Activated T-helper 2 cell treated with anti-CD3 and anti-CD28 coated beads, Interferon-gamma antibody, Interleukin-2, Interleukin-4, amounts not matched to agents 10 μg/mL and 5 μg/mL and 100 μg/mL, durations not matched to agents 14 hours and 24 hours and 36 hours (primary cell): ENCODE measurements around the gene HOXA13. TPM values are rescaled to one million over a fixed set of nuclear protein-coding genes. Genes with fewer than 3 reads are reported as not detected.

ENCODE experiments used
- DNase-seq: peaks from one replicate; pipeline ENCODE4 v3.0.0; 2021; ENCODE audit warnings: low spot score
- H3K27ac Mint-ChIP-seq: one replicate; pipeline ENCODE4 v1.8.0; 2021; ENCODE audit warnings: mixed read lengths
- H3K27me3 Mint-ChIP-seq: one replicate; pipeline ENCODE4 v1.8.0; 2021; ENCODE audit warnings: low read depth, mixed read lengths
- H3K36me3 Mint-ChIP-seq: one replicate; pipeline ENCODE4 v1.8.0; 2021; ENCODE audit warnings: low read depth, mixed read lengths
- H3K4me1 Mint-ChIP-seq: one replicate; pipeline ENCODE4 v1.8.0; 2021; ENCODE audit warnings: low read depth, mixed read lengths
- H3K4me3 Mint-ChIP-seq: one replicate; pipeline ENCODE4 v1.8.0; 2021; ENCODE audit warnings: low read depth, mild to moderate bottlenecking, moderate library complexity, mixed read lengths
- H3K9me3 Mint-ChIP-seq: one replicate; pipeline ENCODE4 v1.8.0; 2021; ENCODE audit warnings: mixed read lengths
- intact Hi-C: fragments of 100-400 bp; cut with micrococcal nuclease; formaldehyde crosslinking; loops from one replicate; pipeline ENCODE4 v1.15.1; 2023
- total RNA-seq: library from RNA; stranded (reverse); gene quantifications from 2 replicates; pipeline ENCODE4 v1.2.3, GENCODE V29; 2022

The HOXA13 gene
- total RNA-seq, 1 donor from 2014 or later, result not detected

- no peak for DNase-seq
- Mint-ChIP-seq H3K4me3 (no peak overlapping the region), H3K27me3 (peaks cover 57% of the 10 kb centered on the region), H3K9me3 (no peaks in the 10 kb centered on the region), H3K4me1 (no peaks in the 10 kb centered on the region), H3K27ac (no peak overlapping the region), H3K36me3 (no peaks in the 10 kb centered on the region)
- intact Hi-C loops, result no loop called here
These were observed 22.7 kb downstream of the HOXA13 start for GRCh38 chr7:27176962-27177794.

- Mint-ChIP-seq H3K4me1 (peaks cover 2% of the 10 kb centered on the region), H3K4me3 (no peak overlapping the region), H3K27me3 (peaks cover 60% of the 10 kb centered on the region), H3K9me3 (no peaks in the 10 kb centered on the region), H3K27ac (no peak overlapping the region), H3K36me3 (no peaks in the 10 kb centered on the region)
- intact Hi-C loops, result no loop called here
- no peak for DNase-seq
These were observed 23.4 kb downstream of the HOXA13 start for GRCh38 chr7:27176524-27176845.

- Mint-ChIP-seq H3K36me3 (no peaks in the 10 kb centered on the region), H3K27ac (no peak overlapping the region), H3K9me3 (no peaks in the 10 kb centered on the region), H3K27me3 (peaks cover 63% of the 10 kb centered on the region), H3K4me1 (peaks cover 2% of the 10 kb centered on the region), H3K4me3 (no peak overlapping the region)
- DNase-seq, result no peak
- intact Hi-C loops, result no loop called here
These were observed 24.0 kb downstream of the HOXA13 start for GRCh38 chr7:27175626-27176523.

- Mint-ChIP-seq H3K27ac (no peak overlapping the region), H3K36me3 (no peaks in the 10 kb centered on the region), H3K27me3 (peaks cover 65% of the 10 kb centered on the region), H3K9me3 (no peaks in the 10 kb centered on the region), H3K4me1 (peaks cover 2% of the 10 kb centered on the region), H3K4me3 (no peak overlapping the region)
- intact Hi-C loops, result no loop called here
- DNase-seq, result no peak
These were observed 24.8 kb downstream of the HOXA13 start for GRCh38 chr7:27174874-27175625.

- no peak for DNase-seq
- intact Hi-C loops, result no loop called here
- Mint-ChIP-seq H3K4me1 (peaks cover 2% of the 10 kb centered on the region), H3K27me3 (peaks cover 62% of the 10 kb centered on the region), H3K27ac (no peak within 1 kb of the TSS), H3K36me3 (no peaks in the 10 kb centered on the region), H3K4me3 (no peak within 1 kb of the TSS), H3K9me3 (no peaks in the 10 kb centered on the region)
These were observed 25.7 kb downstream of the HOXA13 start, which contains the start of gene HOXA10 for GRCh38 chr7:27173956-27174873. Gene HOXA10 (minus strand): TSS chr7:27174320. CDS start chr7:27174306, 14 bp downstream.

DNA sequence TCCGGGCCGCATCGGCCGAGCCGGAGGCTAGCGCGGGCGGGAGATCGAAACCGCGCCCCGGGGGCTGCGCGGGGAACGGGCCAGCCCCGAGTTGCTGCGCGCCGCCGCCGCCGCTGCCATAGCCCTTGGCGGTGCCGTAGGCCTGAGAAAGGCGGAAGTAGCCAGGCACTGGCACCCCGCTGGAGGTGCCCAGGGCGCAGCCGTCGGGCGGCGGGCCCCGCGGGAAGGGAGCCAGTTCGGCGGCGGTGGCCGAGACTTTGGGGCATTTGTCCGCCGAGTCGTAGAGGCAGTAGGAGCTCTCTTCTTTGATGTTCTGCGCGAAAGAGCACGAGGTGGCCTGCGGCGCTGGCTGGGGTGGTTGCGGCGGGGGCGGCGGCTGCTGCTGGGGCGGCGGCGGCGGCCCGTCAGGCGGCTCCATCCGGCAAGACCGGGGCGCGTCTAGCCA lies 26.4 kb downstream of the HOXA13 start:
- no peak for DNase-seq
- Mint-ChIP-seq H3K27me3 (peaks cover 60% of the 10 kb centered on the region), H3K4me1 (peaks cover 2% of the 10 kb centered on the region), H3K4me3 (no peak overlapping the region), H3K9me3 (no peaks in the 10 kb centered on the region), H3K27ac (no peak overlapping the region), H3K36me3 (no peaks in the 10 kb centered on the region)
- intact Hi-C loops, result no loop called here

- no peaks in the 10 kb centered on the region for H3K9me3 Mint-ChIP-seq
- DNase-seq, result no peak
- no peak overlapping the region for H3K27ac Mint-ChIP-seq
- H3K27me3 Mint-ChIP-seq, result peaks cover 64% of the 10 kb centered on the region
- intact Hi-C loops, result loop anchor here (1.0 kb wide), 1 partner anchor 15 kb away; no protein-coding TSS in a partner anchor
- H3K4me3 Mint-ChIP-seq, result no peak overlapping the region
- no peaks in the 10 kb centered on the region for H3K36me3 Mint-ChIP-seq
- peaks cover 2% of the 10 kb centered on the region for H3K4me1 Mint-ChIP-seq
These were observed 26.9 kb downstream of the HOXA13 start for GRCh38 chr7:27172823-27173510.

GRCh38 chr7:27172315-27172774 lies 27.5 kb downstream of the HOXA13 start:
- Mint-ChIP-seq H3K27me3 (peaks cover 64% of the 10 kb centered on the region), H3K9me3 (no peaks in the 10 kb centered on the region), H3K27ac (peak overlapping the region; percentile 12), H3K4me1 (peaks cover 2% of the 10 kb centered on the region), H3K4me3 (no peak overlapping the region), H3K36me3 (no peaks in the 10 kb centered on the region)
- intact Hi-C loops, result loop anchor here (1.0 kb wide), 1 partner anchor 16 kb away; no protein-coding TSS in a partner anchor
- DNase-seq, result no peak

DNA sequence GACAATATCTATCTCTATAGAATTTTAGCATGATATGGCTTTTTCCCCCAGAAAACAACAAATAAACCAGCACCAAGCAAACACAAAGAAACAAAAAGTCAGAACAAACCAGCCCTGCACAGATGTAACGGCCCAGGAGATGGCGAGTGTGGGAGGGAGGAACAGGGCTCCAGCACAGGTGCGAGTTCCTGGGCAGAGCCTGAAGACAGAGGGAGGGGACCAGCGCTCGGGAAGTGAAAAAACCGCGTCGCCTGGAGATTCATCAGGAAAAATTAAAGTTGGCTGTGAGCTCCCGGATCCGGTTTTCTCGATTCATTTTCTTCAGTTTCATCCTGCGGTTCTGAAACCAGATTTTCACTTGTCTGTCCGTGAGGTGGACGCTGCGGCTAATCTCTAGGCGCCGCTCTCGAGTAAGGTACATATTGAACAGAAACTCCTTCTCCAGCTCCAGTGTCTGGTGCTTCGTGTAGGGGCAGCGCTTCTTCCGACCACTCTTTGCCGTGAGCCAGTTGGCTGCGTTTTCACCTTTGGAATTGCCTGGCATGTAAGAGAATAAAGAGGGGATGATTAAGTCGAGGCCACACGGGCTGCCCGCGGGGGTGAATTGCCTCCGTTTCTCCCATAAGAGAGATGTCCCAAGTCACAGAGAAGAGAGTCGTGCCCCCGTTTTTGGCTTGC lies 28.1 kb downstream of the HOXA13 start:
- H3K36me3 Mint-ChIP-seq, result no peaks in the 10 kb centered on the region
- H3K4me1 Mint-ChIP-seq, result peaks cover 2% of the 10 kb centered on the region
- peaks cover 70% of the 10 kb centered on the region for H3K27me3 Mint-ChIP-seq
- H3K27ac Mint-ChIP-seq, result peak overlapping the region; percentile 12
- H3K9me3 Mint-ChIP-seq, result no peaks in the 10 kb centered on the region
- H3K4me3 Mint-ChIP-seq, result no peak overlapping the region
- DNase-seq, result no peak
- intact Hi-C loops, result loop anchor here (1.0 to 2.0 kb wide), 3 partner anchors 13 to 17 kb away; partner anchors contain the start of genes HOXA11 and HOXA7

DNA sequence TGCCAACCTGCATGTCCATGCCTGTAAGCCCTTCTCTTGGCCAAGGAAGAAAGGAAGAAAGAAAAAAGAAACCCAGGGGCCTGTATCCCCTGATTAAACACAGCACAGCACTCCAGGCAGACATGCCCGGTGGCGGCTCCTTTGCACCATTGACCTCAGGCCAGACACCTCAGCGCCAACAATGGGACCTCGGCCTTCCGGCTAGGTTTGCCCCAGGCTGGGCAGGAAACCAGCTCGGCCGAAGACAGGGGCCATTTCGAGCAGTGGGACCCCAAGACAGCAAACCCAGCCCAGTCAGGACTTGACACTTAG lies 28.6 kb downstream of the HOXA13 start:
- Mint-ChIP-seq H3K27ac (no peak overlapping the region), H3K36me3 (no peaks in the 10 kb centered on the region), H3K27me3 (peaks cover 70% of the 10 kb centered on the region), H3K9me3 (no peaks in the 10 kb centered on the region), H3K4me1 (peaks cover 2% of the 10 kb centered on the region), H3K4me3 (no peak overlapping the region)
- no peak for DNase-seq
- intact Hi-C loops, result loop anchor here (2.0 kb wide), 2 partner anchors 14 kb away; partner anchors contain the start of genes HOXA11 and HOXA7
